ENCODE data around the gene PLEK. TPM values are rescaled to one million over a fixed set of nuclear protein-coding genes. Genes with fewer than 3 reads are reported as not detected.
"Not testable (repeated sequence)": the region's sequence is repeated elsewhere in the genome, so short reads cannot be mapped to it uniquely, and the experiment has no call there.

The PLEK gene
- total RNA-seq, 1 experiment from 2014 or later: not detected

- no peak for DNase-seq (ENCODE audit: extremely low read depth, low read depth)
Measured at GRCh38 chr2:68383778-68384177, 18.7 kb downstream of the PLEK start.

GRCh38 chr2:68384485-68385107 lies 19.5 kb downstream of the PLEK start:
- no peak for DNase-seq (ENCODE audit: extremely low read depth, low read depth)

- DNase-seq (ENCODE audit: extremely low read depth, low read depth): no peak
Measured at GRCh38 chr2:68385220-68385906, 20.3 kb downstream of the PLEK start.

- no peak for DNase-seq (ENCODE audit: extremely low read depth, low read depth)
Measured at GRCh38 chr2:68385907-68386287, 20.8 kb downstream of the PLEK start.

GRCh38 chr2:68386365-68386764 lies 21.3 kb downstream of the PLEK start:
- no peak for DNase-seq (ENCODE audit: extremely low read depth, low read depth)

- no peak for DNase-seq (ENCODE audit: extremely low read depth, low read depth)
Measured at GRCh38 chr2:68387408-68388350, 22.6 kb downstream of the PLEK start.

- no peak for DNase-seq (ENCODE audit: extremely low read depth, low read depth)
Measured at GRCh38 chr2:68388358-68388757, 23.3 kb downstream of the PLEK start.

GRCh38 chr2:68388772-68389171 lies 23.7 kb downstream of the PLEK start:
- no peak for DNase-seq (ENCODE audit: extremely low read depth, low read depth)

- no peak for DNase-seq (ENCODE audit: extremely low read depth, low read depth)
Measured at GRCh38 chr2:68390114-68390513, 25.0 kb downstream of the PLEK start.

GRCh38 chr2:68390586-68390985 lies 25.5 kb downstream of the PLEK start:
- no peak for DNase-seq (ENCODE audit: extremely low read depth, low read depth)

GRCh38 chr2:68391099-68391498 lies 26.0 kb downstream of the PLEK start:
- DNase-seq (ENCODE audit: extremely low read depth, low read depth): peak; percentile 29

- DNase-seq (ENCODE audit: extremely low read depth, low read depth): no peak
Measured at GRCh38 chr2:68391869-68392268, 26.8 kb downstream of the PLEK start.

- no peak for DNase-seq (ENCODE audit: extremely low read depth, low read depth)
Measured at GRCh38 chr2:68396093-68396492, 31.0 kb downstream of the PLEK start.

- DNase-seq (ENCODE audit: extremely low read depth, low read depth): not testable (repeated sequence)
Measured at GRCh38 chr2:68397704-68398263, 32.7 kb downstream of the PLEK start.

GRCh38 chr2:68403199-68403644 lies 38.1 kb downstream of the PLEK start:
- no peak for DNase-seq (ENCODE audit: extremely low read depth, low read depth)

GRCh38 chr2:68404164-68404563 lies 39.1 kb downstream of the PLEK start:
- no peak for DNase-seq (ENCODE audit: extremely low read depth, low read depth)

GRCh38 chr2:68404893-68405799 lies 40.1 kb downstream of the PLEK start:
- no peak for DNase-seq (ENCODE audit: extremely low read depth, low read depth)

GRCh38 chr2:68411397-68412126 lies 46.5 kb downstream of the PLEK start:
- no peak for DNase-seq (ENCODE audit: extremely low read depth, low read depth)

GRCh38 chr2:68412127-68412819 lies 47.2 kb downstream of the PLEK start:
- DNase-seq (ENCODE audit: extremely low read depth, low read depth): no peak

Measured in NCI-H460 (cell line).